Bronchial epithelial cell (primary cell): ENCODE measurements around the gene MITD1. TPM values are rescaled to one million over a fixed set of nuclear protein-coding genes. Genes with fewer than 3 reads are reported as not detected.
A peak's percentile ranks its signal among the peaks of the same experiment; 100 is the strongest.

Experiments used
- DNase-seq: peaks from one replicate; pipeline ENCODE4 v3.0.0-alpha.2; 2010; ENCODE audit warnings: low read depth
- FAIRE-seq: peaks from 2 replicates; lab custom pipeline; 2011; peaks lifted over from hg19 to GRCh38; lab: Jason Lieb, UNC
- H3K27me3 ChIP-seq: 2 replicates; pipeline ENCODE4 v1.5.1; 2011; ENCODE audit warnings: low read length; ENCODE audit not compliant: control insufficient read depth, insufficient read depth
- H3K36me3 ChIP-seq: 2 replicates; pipeline ENCODE4 v1.5.1; 2011; ENCODE audit warnings: low read length; ENCODE audit not compliant: control insufficient read depth, insufficient read depth
- H3K4me3 ChIP-seq: 2 replicates; pipeline ENCODE4 v1.5.1; 2011; ENCODE audit warnings: mild to moderate bottlenecking, low read depth, low read length, control low read depth
- total RNA-seq: library from RNA; depleted of rRNA; stranded (reverse); fragments of >200 nt; gene quantifications from 2 replicates; pipeline ENCODE4 v1.2.1, GENCODE V29; 2014
- TF ChIP-seq, protein P1 (sequence below): IDR thresholded peaks from 2 replicates; pipeline ENCODE4 v1.5.1; 2011; ENCODE audit warnings: mild to moderate bottlenecking, moderate library complexity, low read length, control low read depth, inconsistent platforms; ENCODE audit not compliant: insufficient read depth, severe bottlenecking

MITD1 gene
- 17.9 and 32.0 TPM in 2 replicates for total RNA-seq

DNA sequence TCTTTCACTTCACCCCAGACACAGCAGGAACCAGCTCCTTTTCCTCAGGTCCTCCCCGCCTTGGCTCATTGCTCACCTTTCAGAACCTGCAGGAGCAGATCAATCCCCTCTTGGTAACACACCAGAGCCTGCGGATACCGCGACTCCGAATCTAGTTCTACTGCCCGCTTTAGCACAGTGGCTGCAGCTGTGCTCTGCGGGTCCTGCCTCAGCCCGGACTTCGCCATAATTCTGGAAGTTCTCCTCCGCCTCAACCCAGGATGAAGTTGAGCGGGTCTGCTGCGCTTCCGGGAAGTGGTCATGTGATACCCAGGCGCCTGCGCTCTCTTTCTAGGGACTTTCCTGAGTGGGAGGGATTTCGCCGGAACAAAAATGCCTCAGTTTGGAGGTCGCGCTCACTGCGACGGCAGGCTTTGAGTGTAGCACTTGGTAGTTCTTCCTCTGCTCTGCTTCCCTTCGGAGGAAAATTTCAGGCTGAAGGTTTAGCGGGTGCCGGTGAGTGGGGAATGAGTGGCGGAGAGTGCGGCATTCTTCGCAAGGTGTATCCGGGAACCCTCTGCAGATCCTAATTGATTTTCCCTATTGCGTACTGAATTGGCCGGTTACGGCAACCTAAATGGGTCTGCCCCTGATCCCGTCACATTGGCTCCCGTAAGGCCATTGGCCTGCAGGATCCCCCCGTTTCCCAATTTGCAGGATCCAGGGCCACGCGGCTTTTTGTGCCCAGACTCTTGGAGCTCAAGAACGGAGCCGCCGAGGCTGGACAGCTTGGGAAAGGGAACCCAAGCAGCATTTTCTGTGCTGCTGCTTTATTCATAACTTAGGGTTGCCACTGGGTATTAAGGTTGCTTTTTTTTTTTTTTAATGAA is at the start of gene MITD1, which contains the start of gene MRPL30:
Gene MITD1, minus strand, starts transcription at position 304 of the 869 bp plus-strand sequence. Its CDS starts 77 bp downstream, at position 227.
Gene MRPL30, plus strand, starts transcription at position 430 of the 869 bp plus-strand sequence. CDS start 5,020 bp downstream, outside the sequence.
- H3K4me3 ChIP-seq, result peak within 1 kb of the TSS; percentile 84
- peak; percentile 93 for DNase-seq
- H3K36me3 ChIP-seq, result no peaks in the 10 kb centered on the region
- H3K27me3 ChIP-seq, result no peaks in the 10 kb centered on the region
- FAIRE-seq, result no peak
- TF ChIP-seq, protein P1, sequence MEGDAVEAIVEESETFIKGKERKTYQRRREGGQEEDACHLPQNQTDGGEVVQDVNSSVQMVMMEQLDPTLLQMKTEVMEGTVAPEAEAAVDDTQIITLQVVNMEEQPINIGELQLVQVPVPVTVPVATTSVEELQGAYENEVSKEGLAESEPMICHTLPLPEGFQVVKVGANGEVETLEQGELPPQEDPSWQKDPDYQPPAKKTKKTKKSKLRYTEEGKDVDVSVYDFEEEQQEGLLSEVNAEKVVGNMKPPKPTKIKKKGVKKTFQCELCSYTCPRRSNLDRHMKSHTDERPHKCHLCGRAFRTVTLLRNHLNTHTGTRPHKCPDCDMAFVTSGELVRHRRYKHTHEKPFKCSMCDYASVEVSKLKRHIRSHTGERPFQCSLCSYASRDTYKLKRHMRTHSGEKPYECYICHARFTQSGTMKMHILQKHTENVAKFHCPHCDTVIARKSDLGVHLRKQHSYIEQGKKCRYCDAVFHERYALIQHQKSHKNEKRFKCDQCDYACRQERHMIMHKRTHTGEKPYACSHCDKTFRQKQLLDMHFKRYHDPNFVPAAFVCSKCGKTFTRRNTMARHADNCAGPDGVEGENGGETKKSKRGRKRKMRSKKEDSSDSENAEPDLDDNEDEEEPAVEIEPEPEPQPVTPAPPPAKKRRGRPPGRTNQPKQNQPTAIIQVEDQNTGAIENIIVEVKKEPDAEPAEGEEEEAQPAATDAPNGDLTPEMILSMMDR, result no peak

DNA sequence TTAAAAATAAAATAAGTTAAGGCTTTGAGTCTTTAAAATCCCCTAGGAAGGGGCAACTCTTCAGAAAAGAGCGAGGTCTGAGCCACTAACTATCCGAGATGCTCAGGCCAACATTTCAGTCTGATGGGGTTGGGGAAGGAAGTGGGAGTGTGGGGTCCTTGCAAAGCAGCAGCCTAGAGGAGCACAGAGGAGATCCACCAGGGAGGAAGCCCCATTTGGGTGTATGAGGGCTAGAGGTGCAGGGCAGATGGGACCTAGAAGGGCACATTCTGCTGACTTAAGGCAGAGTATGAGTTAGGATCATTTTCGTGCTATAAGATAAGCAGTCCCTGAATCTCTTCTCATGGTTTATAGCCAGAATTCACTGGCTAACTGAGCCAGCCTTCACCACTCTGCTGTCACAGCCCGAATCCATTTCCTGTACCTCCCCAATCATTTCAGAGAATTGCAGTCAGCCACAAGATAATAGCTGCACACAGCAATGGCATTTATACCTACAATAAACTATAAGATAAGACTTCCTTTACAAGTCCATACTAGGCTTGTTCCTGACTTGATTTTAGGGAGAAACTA is 37.2 kb upstream of the MITD1 start:
- FAIRE-seq (no peak), DNase-seq (no peak)
- no peaks in the 10 kb centered on the region for H3K27me3 ChIP-seq
- no peak overlapping the region for H3K4me3 ChIP-seq
- TF ChIP-seq, protein P1, result no peak
- H3K36me3 ChIP-seq, result no peaks in the 10 kb centered on the region

DNA sequence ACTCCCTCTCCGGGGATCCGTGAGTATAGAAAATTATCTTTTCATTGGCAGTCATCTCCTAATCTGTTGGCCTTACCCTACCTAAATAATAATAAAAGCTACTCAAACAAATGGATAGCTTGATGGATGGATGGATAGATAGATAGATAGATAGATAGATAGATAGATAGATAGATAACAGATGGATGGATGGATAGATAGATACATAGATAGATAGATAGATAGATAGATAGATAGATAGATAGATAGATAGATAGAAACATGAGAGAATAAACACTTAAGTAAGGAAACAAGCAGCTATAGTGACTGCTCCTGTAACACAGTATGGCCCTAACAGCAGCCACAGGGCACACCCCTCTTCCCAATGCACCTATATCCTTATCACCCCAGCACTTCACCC is 35.2 kb upstream of the MITD1 start:
- Histone ChIP-seq H3K27me3 (no peaks in the 10 kb centered on the region), H3K36me3 (no peaks in the 10 kb centered on the region), H3K4me3 (no peak overlapping the region)
- FAIRE-seq (no peak), DNase-seq (no peak)
- TF ChIP-seq, protein P1, result no peak

DNA sequence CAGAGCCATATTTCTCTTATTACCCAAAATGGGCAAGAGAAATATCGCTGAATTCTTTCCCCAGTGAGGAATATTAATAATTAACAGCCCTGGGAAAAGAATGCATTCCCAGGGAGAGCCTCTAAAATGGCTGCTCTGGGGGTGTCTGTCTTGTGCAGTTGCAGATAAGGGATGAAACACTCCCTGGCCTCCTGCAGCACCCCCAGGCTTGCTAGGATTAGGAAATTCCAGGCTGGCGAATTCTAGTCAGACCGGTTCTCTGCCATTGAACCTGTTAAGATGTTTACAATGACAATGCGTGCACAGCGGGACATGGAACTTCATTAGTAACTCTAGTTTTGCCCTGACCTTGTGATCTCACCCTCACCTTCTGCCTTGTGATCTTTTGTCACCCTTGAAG is 24.6 kb upstream of the MITD1 start:
- Histone ChIP-seq H3K4me3 (no peak overlapping the region), H3K27me3 (no peaks in the 10 kb centered on the region), H3K36me3 (peaks cover 1% of the 10 kb centered on the region)
- TF ChIP-seq, protein P1, result no peak
- FAIRE-seq, result no peak
- DNase-seq, result no peak

DNA sequence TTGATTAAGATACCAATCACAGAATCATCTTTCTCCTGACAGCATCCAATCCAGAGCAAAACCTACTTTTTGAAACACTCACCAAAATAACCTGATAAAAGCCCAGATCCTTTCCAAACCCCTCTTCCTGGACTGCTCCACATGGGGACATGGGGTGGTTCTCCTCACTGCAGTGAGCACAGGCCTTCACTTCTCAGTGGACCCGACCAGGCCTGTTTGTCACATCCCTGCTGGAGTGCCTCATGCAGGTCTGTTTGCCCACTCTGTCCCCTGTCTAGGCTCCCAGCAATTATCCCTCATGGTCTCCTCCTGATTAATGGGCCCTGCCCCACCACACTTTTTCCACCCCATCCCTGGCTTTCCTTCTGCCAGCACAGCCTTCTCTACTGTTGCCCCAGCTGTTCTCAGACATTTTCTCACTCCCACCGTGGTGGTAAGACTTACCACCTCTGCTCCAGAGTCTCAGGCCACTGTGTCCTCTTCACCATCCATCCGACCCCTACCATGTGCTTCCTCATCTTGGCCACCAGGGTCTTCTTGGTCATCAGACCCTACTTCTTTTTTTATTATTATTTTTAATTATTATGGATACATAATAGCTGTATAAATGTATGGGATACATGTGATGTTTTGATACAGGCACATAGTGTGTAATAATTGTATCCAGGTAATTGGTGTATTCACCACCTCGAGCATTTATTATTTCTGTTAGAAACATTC is 21.3 kb upstream of the MITD1 start:
- TF ChIP-seq, protein P1, result no peak
- Histone ChIP-seq H3K4me3 (no peak overlapping the region), H3K36me3 (peaks cover 1% of the 10 kb centered on the region), H3K27me3 (no peaks in the 10 kb centered on the region)
- DNase-seq, result no peak
- no peak for FAIRE-seq
